Raji (cell line): ENCODE measurements around the gene CTTN.

ENCODE experiments used
- POLR2A ChIP-seq: IDR thresholded peaks from 2 replicates; pipeline ENCODE4 v1.6.1; 2011; ENCODE audit warnings: low read depth, low read length, control low read depth; ENCODE audit not compliant: insufficient read depth

CTTN gene

GRCh38 chr11:70398834-70399680 lies 728 bp downstream of the CTTN start:
- TF ChIP-seq POLR2A = no peak

GRCh38 chr11:70399681-70400112 lies 1.4 kb downstream of the CTTN start:
- no peak for TF ChIP-seq POLR2A

- TF ChIP-seq POLR2A = no peak
These were observed 2.3 kb downstream of the CTTN start for GRCh38 chr11:70400643-70401042.

- no peak for TF ChIP-seq POLR2A
These were observed 3.7 kb downstream of the CTTN start for GRCh38 chr11:70402016-70402415.

GRCh38 chr11:70402685-70403084 lies 4.4 kb downstream of the CTTN start:
- TF ChIP-seq POLR2A = no peak

- TF ChIP-seq POLR2A = no peak
These were observed 5.9 kb downstream of the CTTN start for GRCh38 chr11:70404244-70404643.

- no peak for TF ChIP-seq POLR2A
These were observed 7.5 kb downstream of the CTTN start for GRCh38 chr11:70405679-70406395.

- no peak for TF ChIP-seq POLR2A
These were observed 8.8 kb downstream of the CTTN start for GRCh38 chr11:70407121-70407520.

- no peak for TF ChIP-seq POLR2A
These were observed 9.5 kb downstream of the CTTN start for GRCh38 chr11:70407814-70408213.

- TF ChIP-seq POLR2A = no peak
These were observed 11.1 kb downstream of the CTTN start for GRCh38 chr11:70409437-70409836.

- no peak for TF ChIP-seq POLR2A
These were observed 11.5 kb downstream of the CTTN start for GRCh38 chr11:70409871-70410270.

GRCh38 chr11:70410276-70411205 lies 12.2 kb downstream of the CTTN start:
- no peak for TF ChIP-seq POLR2A

GRCh38 chr11:70411713-70412452 lies 13.6 kb downstream of the CTTN start:
- TF ChIP-seq POLR2A = no peak

GRCh38 chr11:70413151-70413550 lies 14.8 kb downstream of the CTTN start:
- TF ChIP-seq POLR2A = no peak
